NOMO-1 treated with DMSO at 0.1 percent for 48 hours (cell line): Measurements from ENCODE around the gene PKD2.

ENCODE experiments used
- DNase-seq: peaks from one replicate; lab custom pipeline; 2025; ENCODE audit not compliant: unreplicated experiment; lab: John Stamatoyannopoulos, UW

The PKD2 gene

GRCh38 chr4:88007304-88008121 lies at the start of gene PKD2:
Gene PKD2, plus strand, starts transcription at chr4:88007635. Its CDS starts 99 bp downstream, at chr4:88007734.
- DNase-seq: peak; percentile 50

DNA sequence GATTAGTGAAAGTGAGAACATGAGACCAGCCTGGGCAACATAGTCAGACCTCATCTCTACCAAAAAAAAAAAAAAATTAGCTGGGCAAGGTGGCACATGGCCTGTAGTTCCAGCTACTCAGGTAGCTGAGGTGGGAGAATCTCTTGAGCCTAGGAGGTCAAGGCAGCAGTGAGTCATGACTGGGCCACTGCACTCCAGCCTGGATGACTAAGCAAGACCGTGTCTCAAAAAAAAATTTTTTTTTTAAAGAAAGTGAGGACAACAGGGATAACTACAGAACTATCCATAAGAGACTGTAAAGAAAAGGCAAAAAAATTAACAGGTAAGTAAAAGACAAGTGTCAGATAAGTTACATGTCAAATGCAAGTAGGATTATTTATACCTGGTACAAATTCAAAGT lies 45.4 kb upstream of the PKD2 start:
- no peak for DNase-seq

DNA sequence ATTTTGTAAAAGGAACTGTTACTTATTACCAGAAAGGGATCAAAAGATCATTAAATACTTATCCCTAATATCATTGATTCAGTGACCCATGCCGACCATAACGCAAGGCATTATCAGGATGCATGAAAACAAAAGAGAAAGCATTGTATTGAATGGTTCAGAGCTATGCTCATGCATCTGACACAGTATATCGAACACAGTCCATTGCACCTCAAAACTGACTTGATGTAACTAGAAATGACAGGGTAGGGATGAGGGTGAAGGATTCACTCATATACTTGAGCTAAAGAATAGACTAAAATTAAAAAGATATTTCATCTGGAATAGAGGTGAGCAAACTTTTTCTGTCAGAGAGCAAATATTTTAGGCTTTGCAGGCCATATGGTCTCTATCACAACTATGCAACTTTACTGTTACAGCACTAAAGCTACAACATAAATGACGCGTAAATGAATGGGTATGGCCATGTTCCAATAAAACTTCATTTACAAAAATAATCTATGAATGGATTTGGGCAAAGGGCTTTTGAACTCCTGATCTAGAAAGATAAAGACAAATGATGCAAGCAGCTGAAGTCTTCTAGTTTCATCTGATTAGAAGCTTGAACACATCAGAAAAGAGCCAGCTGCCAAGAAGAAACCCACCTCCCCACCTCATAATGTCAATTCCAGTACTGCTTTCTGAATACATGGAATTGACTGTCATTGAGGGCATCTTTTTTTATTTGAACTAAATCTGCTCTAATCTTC lies 44.9 kb upstream of the PKD2 start:
- DNase-seq: no peak

- DNase-seq: no peak
Observed at GRCh38 chr4:87965501-87965975, 41.9 kb upstream of the PKD2 start.

GRCh38 chr4:87966095-87966496 lies 41.3 kb upstream of the PKD2 start:
- no peak for DNase-seq

DNA sequence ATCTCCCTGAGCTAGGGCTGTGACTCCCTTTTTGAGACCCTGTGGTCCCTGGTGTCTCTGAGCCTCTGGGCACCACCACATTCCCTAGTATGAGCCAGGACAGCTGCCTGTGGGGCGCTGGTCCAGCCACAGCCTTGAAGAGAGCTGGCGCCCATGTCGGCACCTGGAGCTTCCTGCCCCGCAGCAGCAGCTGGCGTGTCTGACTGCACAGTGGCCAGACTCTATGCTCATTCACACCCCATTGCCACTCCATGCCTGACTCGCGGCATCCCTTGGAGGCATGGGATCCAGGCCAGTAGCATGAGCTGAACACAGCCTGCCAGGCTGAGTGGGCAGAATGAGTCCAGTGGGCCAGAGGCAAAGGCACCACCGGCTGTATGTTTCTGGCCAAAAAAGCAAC lies 40.2 kb upstream of the PKD2 start:
- no peak for DNase-seq

DNA sequence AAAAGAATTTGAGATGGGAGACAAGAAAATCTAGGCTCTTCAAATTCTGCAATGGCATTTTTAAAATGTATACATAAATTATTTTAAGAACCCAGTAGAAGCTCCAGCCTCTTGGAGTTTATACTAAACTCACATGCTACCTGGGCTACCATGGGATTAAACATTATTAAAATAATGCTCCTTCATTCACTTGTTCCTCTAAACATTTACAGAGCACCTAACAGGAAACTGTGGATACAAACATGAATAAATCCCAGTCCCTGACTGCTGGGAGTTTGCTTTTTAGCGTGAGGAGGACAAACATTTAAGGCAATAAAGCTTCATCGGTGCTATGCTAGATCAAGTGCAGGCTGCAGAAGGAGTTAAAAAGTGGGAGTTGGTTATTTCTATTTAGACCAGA lies 37.3 kb upstream of the PKD2 start:
- no peak for DNase-seq

GRCh38 chr4:87971866-87972265 lies 35.6 kb upstream of the PKD2 start:
- DNase-seq: no peak

GRCh38 chr4:87973283-87974169 lies 33.9 kb upstream of the PKD2 start:
- DNase-seq: peak; percentile 47

GRCh38 chr4:87974856-87975462 lies 32.5 kb upstream of the PKD2 start:
- DNase-seq: peak; percentile 18

DNA sequence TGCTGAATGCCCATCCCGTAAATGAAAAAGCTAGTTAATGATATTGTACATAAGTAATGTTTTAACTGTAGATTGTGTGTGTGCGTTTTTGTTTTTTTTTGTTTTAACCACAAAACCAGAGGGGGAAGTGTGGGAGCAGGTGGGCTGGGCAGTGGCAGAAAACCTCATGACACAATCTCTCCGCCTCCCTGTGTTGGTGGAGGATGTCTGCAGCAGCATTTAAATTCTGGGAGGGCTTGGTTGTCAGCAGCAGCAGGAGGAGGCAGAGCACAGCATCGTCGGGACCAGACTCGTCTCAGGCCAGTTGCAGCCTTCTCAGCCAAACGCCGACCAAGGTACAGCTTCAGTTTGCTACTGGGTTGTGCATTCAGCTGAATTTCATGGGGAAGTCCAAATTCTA lies 32.0 kb upstream of the PKD2 start, which contains the start of gene SPP1:
TSS of gene SPP1 (plus strand) at position 249 of the 400 bp plus-strand sequence. CDS start 1,182 bp downstream, outside the sequence.
- peak; percentile 78 for DNase-seq

- DNase-seq: no peak
Observed at GRCh38 chr4:87977521-87978278, 29.7 kb upstream of the PKD2 start.

DNA sequence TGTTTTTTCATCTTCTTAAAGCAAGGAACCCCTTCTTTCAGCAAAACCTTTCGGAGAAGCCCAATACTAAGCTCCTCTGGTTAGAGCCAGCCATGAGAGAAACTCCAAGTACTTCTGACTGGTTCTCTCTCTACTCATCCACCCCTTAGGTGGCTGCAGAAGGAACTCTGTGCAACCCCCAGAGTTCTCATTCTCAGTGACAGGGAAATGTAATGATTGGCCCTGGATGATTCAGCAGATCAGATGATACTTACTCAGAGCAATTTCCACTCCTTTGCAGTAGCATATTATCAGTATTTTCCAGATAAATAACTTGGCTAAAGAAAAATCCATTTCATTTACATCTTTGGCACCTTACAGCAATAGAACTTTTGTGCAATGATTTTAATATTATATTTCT lies 28.8 kb upstream of the PKD2 start:
- peak; percentile 4 for DNase-seq

GRCh38 chr4:87979810-87980209 lies 27.6 kb upstream of the PKD2 start:
- no peak for DNase-seq

GRCh38 chr4:87981486-87981885 lies 25.9 kb upstream of the PKD2 start:
- DNase-seq: no peak

- peak; percentile 52 for DNase-seq
Observed at GRCh38 chr4:87982036-87982435, 25.4 kb upstream of the PKD2 start.

- no peak for DNase-seq
Observed at GRCh38 chr4:87982446-87983010, 24.9 kb upstream of the PKD2 start.

DNA sequence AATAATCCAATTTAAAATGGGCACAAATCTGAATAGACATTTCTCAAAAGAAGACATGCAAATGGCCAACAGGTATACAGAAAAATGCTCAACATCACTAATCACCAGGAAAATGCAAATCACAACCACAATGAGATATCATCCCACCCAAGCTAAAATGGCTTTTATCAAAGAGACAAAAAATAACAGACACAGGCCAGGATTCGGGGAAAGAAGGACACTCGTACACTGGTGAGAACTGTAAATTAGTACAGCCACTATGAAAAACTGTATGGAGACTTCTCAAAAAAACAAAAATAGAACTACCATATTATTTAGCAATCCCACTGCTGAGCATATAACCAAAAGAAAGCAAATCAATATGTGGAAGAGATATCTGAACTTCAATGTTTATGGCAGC lies 23.4 kb upstream of the PKD2 start:
- DNase-seq: no peak

- DNase-seq: peak; percentile 45
Observed at GRCh38 chr4:87985097-87985886, 22.1 kb upstream of the PKD2 start.
